DMS79 treated with DMSO at 0.1 percent for 48 hours (cell line): Measurements from ENCODE around the gene GPR25.

Experiments
- DNase-seq: peaks from one replicate; lab custom pipeline; 2025; lab: John Stamatoyannopoulos, UW

GPR25 gene, protein sequence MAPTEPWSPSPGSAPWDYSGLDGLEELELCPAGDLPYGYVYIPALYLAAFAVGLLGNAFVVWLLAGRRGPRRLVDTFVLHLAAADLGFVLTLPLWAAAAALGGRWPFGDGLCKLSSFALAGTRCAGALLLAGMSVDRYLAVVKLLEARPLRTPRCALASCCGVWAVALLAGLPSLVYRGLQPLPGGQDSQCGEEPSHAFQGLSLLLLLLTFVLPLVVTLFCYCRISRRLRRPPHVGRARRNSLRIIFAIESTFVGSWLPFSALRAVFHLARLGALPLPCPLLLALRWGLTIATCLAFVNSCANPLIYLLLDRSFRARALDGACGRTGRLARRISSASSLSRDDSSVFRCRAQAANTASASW

DNA sequence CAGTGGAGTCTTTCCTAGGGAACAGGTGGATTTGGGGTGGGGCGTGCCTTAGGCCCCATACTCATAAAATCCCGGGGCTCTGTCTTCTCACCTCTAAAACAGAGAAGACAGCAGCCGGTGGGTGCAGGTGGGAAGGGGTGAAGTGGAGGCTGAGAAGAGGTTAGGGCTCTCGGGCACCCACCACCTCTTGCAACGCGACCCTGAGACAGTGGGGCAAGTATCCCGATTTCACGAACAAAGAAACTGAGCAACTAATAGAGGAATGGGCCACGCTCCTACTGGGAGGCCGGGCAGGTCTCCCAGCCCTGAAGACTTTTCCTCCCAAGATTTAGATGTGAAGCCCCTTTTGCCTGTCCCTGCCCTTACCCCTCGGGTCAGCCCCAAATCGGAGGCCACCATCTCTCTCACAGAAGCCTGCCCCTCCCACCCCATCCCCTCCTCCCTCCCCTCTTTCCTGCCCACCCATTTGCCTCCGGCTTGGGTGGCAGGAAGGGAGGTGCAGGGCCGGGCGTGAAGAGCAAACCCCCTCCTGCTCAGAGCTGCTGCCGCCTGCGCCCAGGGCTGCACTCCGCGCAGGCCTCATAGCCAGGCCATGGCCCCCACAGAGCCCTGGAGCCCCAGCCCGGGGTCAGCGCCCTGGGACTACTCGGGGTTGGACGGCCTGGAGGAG, at the start of gene GPR25:
Gene GPR25, plus strand, starts transcription at position 536 of the 670 bp plus-strand sequence. Its CDS starts 57 bp downstream, at position 593.
- DNase-seq: no peak

DNA sequence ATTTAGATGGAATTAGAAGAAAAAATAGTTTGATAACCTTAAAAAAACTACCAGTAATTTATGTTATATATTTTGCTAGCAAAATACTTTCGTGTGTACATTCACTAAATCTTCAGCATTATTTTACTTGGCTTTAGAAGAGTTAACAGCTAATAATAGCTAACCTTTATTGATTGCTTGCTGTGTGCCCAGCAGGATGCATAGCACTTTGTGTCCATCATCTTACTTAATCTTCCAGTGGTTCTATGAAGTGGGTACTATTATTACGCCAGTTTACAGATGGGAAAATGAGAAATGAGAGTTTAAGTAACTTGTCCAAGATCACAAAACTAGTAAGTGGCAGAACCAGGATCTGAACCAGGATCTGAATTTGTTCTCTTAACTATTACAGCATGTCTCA, 41.7 kb upstream of the GPR25 start:
- no peak for DNase-seq

DNA sequence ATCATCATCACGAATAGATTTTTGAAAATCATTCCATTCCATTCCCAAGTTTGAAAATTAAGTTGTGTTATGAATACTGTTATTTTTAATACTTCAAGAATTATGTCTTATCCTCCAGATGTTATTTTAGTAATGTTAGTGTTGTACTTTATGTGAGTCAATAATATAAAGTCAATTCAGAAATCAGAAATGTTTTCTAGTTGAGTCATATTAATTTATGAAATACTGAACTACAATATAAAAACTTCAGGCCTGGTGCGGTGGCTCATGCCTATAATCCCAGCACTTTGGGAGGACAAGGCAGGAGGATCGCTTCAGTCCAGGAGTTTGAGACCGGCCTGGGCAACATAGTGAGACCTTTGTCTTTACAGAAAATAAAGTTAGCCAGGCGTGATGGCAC, 38.4 kb upstream of the GPR25 start:
- DNase-seq: no peak

DNA sequence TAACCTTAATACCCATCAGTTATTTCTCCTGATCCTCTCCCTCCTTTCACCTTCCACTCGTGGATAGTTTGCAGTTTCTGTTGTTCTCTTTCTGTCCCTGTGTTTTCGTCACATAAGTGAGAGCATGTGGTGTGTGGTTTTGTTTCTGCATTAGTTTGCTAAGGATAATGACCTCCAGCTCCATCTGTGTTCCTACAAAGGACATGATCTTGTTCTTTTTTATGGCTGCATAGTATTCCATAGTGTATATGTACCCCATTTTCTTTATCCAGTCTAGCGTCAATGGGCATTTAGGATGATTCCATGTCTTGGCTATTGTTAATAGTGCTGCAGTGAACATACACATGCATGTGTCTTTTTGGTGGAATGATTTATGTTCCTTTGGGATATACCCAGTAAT, 36.6 kb upstream of the GPR25 start:
- DNase-seq: no peak

DNA sequence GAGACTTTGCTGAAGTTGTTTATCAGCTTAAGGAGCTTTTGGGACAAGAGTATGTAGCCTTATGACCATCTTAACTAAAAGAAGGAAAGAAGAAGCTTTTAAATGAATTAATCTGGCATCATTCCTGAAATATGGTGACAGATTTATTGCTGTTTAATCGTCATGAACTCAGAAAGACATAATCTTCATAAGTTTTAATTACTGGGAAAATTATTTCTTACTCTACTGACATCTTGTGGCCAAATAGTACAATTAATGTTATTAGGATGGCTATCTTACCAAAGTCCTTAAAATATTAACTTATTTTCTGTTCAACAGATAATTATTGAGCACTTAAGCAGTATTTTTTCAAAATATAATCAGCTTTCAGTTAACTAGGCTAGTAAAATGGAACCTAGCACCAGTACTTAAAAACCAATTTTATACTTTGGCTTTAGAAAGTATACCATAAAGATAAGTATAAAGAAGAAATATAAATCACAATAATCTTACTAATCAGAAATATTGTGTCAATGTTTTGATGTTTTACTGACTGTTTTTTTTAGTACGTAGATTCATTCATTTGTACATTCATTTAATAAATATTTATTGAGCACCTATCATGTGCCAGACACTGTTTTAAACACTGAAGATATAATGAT, 34.7 kb upstream of the GPR25 start:
- DNase-seq: peak; percentile 2

DNA sequence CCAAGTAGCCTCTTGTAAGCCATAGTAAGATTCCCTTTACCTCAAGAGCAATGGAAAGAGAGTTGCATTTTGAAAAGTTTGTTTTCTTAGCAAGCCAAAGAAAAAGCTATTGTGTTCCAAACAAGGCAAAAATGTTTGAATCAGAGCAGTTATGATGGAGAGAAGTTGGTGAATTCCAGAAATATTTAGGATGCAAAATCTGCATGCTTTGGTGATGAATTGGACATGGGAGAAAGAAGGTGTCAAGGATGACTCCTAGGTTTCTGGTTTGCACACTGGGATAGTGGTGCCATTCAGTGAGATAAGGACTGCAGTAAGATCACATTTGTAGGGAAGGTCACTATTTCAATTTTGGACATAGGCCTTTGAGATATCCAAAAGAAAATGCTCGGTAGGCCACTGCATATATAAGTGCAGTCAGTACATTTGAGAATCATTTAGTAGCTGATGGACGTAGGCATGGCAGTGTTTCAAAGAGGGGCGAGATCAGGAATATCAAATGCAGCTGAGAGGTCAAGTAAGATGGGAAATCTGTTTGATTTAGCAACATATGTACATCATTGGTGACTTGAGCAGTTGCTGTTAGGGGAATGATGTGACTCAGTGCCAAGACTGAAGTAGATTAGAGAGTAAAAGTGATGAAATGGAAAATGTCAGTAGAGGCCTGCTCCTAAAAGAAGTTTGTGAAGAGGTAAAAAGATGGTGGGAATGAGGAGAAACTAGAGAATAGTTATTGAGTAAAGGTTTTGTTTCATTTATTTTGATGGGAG, 33.9 kb upstream of the GPR25 start:
- DNase-seq: no peak

DNA sequence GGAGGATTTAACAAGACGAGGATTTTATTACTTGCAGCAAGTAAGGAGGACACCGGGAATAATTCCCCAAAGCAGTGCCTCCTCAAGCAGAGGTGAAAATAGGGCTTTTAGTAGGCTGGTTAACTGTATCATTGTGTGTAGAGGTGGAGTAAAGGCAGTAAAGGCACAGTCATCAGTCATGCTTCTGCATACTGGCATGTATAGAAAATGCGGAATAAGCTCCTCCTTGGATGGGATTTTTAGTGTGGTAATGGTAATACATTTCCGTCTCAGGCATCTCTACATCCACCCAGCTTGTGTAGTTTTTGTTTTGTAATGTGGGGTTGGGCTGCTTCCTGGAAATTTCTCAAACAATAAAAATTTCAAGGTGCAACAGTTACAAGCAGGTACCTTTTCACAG, 27.4 kb upstream of the GPR25 start:
- no peak for DNase-seq

DNA sequence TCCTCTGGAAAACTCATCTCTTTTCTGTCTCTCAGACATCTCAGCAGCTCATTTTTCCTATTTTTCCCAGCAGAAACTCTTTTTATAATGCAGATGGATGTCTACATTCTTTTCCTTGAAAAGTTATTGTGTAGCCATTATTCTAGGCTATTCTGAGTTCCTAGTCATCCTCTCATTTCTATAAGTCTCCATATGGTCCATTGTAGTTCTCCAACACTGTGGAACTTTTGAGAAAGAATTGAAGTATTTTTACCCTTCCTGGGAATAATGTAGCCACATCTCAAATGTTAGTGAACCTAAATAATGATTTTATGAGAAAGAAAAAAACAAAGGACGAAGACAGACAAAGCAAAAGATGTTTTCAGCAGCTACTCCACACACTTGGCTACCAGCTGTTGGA, 26.4 kb upstream of the GPR25 start:
- no peak for DNase-seq

DNA sequence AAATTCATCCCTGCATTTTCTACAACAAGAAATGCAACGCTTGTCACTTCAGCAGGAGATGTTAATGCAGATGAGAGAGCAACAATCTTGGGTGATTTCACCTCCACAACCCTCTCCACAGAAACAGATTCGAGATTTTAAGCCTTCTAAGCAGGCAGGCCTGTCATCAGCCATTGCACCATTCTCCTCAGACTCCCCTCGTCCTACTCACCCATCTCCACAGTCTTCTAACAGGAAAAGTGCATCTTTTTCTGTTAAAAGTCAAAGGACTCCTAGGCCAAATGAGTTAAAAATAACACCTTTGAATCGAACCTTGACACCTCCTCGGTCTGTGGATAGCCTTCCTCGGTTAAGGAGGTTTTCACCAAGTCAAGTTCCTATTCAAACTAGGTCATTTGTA, 23.4 kb upstream of the GPR25 start:
- no peak for DNase-seq

DNA sequence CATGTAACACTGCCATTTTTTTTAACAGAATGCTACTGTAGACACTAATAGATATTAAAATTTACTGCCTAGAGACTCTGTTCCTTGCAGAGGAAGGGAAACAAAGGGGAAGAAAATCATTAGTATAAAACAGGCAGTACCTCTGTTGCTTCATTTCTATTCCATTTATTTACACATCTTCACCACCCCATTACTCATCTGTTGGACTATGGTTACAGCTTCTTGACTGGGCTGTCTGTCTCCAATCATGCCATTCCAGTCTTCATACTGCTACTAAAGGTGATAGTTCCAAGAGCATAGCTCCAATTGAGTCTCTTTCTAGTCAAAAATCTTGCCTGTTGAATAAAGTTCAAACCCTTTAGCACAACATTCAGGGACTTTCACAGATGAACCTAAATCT, 22.2 kb upstream of the GPR25 start:
- no peak for DNase-seq

DNA sequence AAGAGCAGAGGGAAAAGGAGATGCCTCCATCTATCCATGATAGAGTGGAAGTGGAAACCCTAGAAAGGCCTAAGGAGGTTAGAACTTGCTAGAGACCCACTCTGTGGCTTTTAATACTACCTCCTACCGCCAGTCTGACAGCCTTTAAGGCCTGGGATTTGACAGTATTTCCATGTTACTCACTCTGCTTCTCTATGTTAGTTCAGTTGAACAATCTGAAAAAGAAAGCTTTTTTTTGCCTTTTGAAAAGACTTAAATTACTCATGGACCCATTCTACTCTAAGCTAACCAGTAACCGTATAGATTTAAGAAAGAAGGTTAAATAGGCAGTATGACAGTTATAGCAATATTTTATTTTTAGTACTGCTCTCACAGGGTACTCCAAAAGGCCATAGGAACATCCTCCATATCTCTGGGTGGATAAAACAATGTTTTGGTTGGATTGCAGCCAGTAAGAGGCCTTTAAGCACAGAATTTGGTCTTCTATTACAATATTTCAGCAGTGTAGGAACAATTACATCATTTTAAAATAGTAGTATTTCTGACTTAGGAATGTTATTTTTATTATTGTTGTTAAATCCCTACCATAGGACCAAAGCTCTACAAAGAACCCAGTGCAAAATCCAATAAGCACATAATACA, 15.9 kb upstream of the GPR25 start:
- DNase-seq: no peak

DNA sequence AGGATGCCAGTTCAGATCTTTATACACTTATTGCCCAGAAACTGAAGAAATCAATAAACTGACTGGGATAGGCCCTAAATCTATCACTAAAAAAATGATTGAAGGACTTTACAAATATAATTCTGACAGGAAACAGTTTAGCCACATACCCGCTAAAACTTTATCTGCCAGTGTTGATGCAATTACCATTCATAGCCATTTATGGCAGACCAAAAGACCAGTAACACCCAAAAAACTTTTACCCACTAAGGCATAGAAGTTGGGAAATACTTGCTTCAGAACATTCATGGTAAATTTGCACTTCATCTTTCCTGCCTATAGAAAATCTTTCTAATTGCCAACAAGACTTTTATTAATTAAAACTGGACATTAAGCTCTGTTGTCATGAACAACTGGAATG, 15.0 kb upstream of the GPR25 start:
- no peak for DNase-seq

DNA sequence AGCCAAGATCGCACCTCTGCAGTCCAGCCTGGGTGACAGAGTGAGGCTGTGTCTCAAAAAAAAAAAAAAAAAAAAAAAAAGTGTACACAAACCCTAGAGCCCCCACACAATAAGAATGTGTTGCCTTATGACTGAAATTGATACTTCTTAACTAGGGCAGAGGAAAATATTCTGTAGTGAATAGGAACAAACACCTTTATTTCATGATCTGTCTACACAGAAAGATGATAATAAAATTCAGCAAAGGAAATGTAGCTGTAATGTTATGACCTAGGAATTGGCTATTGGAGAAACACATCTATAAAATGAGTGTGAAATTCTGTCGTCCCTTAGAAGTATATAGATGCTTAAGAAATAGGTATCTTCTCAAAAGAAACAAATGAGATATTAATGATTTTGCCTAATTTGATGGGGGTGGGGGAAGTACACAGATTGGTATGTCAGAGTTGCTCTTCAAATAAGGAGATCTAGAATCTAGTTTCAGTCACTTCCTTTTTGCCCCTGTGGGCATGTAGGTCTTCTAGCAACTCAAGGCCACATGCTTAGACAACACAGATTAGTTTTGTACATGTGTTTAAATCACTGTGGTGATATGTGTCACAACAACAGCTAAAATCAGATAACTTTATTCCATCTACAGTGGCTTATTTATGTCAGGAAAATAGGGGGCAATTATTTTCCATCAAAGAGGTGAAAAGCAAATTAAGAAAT, 10.7 kb upstream of the GPR25 start:
- no peak for DNase-seq

DNA sequence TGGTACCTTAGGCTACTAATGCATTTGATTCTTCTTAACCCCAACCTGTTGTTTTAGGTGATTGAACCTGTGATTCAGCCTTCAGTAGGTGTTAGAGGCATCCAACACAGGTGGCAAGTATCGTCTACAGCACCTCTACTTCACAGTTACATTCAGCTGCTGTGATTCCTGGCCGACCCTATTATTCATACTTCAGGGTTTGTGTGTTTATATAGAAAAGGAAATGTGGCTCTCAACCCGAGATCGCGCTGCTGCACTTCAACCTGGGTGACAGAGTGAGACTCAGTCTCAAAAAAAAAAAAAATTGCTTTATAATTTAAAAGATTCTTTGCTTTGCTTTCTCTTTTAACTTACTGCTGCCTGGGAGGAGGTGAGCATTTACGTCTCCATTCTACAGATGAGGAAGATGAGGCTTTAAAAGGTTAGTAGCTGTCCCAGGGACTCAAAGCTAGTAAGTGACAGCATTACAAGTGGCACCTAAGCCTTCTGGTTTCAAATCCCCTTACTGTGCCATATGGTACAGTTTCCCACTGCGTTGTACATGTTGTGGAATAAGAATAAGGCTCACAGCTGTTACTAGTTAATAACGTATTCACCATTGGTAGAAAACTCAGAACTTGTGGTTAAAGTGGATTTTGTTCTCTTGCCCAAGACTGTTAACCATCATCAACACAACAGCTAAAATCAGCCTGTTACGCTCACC, 9.9 kb upstream of the GPR25 start:
- no peak for DNase-seq

DNA sequence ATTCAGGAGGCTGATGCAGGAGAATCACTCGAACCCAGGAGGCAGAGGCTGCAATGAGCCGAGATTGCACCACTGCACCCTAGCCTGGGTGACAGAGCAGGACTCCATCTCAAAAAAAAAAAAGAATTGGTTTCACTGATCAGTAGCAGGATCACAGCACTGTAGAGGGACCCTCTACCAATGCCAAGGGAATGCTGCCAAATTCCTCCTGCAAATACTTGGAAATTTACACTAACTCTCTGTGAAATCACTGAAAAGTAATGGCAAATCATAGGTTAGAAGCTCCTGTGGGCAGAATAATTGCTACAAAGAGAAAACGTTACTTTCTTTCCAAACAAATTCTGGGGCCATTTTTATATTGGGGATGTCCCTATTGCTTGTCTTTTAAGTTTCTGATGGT, 6.7 kb upstream of the GPR25 start:
- no peak for DNase-seq

DNA sequence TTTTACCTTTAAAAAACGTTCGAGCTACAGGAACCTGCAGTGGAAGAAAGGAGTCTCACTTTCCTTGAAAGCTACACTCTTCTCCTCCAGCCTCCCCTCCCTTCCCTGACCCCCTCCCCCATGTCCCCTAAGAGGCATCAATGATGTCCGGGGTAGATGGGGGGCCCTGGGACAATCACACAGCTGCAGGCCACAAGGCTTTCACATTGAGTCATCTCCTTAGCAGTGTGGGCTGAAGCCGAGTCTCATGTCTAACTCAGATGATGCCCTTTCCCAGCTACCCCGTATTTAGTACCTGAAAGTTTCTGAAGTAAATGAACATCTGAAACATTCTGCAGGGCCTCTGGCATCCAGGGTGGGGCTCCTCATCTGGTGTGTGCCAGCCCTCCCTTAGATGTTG, 6.3 kb upstream of the GPR25 start:
- no peak for DNase-seq

DNA sequence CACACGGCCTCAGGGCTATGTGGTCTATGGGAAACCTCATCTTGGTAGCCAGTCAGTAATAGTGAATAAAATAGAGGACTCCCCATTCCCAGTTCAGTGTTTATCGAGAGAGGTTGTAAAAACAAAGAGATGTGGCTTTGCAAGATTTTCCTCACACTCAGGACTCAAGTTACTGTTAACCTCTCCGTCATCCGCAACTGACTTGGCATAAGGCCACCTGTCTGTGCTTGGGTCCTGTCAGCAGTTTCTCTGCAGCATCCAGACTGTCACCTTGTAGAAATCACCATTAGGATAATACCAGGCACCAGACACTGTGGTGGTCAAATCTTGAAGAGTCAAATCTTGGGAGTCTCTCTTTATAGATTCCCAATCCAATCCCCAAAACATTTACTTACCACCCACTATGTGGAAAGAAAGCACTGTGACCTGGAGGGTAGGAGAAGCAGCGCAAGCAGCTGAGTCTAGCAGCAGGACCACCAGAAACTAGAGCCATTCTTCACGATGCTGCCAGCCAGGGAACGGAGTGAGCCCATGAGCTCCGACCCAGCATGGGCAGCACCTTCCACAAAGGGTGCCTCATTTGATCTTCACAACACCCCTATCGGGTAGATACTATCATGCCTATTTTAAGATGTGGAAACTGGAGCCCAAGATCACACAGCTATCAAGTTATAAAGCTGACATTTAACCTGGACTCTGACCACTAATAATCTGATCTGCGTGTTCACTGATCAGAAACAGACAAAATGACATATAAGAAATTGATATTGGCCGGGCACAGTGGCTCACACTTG, 5.6 kb upstream of the GPR25 start:
- peak; percentile 66 for DNase-seq

DNA sequence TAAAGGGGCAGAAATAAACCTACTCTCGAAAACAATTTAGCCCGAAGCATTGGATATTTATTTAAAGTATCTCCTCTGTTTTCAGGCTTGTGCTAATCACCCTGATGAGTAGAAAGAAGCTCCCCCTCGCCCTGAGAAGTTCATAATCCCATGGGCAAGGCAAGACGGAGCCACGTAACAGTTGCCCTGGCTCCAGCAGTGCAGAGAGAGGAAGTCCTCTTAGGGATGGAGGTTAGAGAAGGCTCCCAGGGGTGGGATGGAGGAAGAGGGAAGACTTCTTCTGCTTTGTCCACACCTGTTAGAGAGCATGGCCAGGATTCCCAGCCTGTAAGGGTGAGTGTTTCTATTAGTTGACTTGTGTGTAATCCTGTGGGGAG, 3.4 kb upstream of the GPR25 start:
- no peak for DNase-seq

DNA sequence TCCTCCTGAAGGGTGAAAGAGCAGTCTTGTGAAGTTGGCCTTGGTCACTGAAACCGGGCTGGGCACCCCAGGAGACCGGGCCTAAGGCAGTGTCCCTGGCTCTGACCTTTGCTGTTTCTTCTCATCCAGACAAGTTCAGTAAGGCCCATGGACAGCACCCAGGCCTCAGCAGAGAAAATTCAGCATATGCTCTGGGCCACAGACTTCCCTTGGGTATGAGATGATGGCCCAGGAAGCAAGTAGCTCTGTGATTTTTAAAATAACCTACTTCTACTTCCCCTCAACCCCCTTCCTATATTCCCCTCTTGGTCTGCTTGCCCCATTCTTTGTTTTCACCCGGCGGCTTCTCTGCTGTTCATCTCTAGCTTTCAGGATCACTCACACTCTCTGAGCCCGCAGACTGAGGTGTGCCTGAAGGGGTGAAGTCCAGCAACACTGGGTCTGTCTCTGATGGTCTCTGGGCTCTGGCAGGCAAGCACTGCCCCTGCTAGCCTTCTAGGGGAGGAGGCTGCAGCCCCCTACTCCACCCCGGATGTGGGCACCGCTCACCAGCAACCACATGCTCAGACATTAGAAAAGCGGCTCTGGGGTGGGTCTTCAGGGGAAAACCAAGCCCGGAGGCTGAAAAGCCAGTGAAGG, 2.9 kb upstream of the GPR25 start:
- no peak for DNase-seq
